IMR-90 (cell line): ENCODE results near the gene SUSD1. TPM values are rescaled to one million over a fixed set of nuclear protein-coding genes. Genes with fewer than 3 reads are reported as not detected.

Experiments used
- ATAC-seq: fragments of 200-7000 bp; cut with Tn5 transposase; 2 replicates; pipeline ENCODE4 v1.9.1; 2020; ENCODE audit warnings: low read depth, mild to moderate bottlenecking, moderate library complexity
- BruUV-seq: library from RNA; stranded (reverse); fragments of 400-500 nt; replicated peaks from 2 replicates; lab custom pipeline; 2021; lab: Mats Ljungman, UMichigan
- CTCF ChIA-PET: fragments of 300-600 bp; formaldehyde crosslinking; extraction: SDS; loops from one replicate; lab custom pipeline; 2021; ENCODE audit warnings: antibody characterized with exemption; lab: Yijun Ruan, JAX
- POLR2A ChIA-PET: fragments of 300-600 bp; sonication (Branson Sonifier 250); formaldehyde crosslinking; loops from one replicate; lab custom pipeline; 2022; ENCODE audit warnings: antibody characterized with exemption; ENCODE audit not compliant: unreplicated experiment; lab: Charles Lee
- DNase-seq: peaks from one replicate; pipeline ENCODE4 v3.0.0; 2013
- H2AFZ ChIP-seq: replicated peaks from 2 replicates; pipeline ENCODE3; 2013; ENCODE audit warnings: low read length, mild to moderate bottlenecking; ENCODE audit not compliant: poor library complexity
- H2AK5ac ChIP-seq: 2 replicates; pipeline ENCODE4 v1.6.1; 2013; ENCODE audit warnings: low read depth, low read length, inconsistent platforms
- H2AK9ac ChIP-seq: replicated peaks from 2 replicates; pipeline ENCODE3; 2013; ENCODE audit warnings: mild to moderate bottlenecking, low read depth, low read length, moderate library complexity; ENCODE audit not compliant: poor library complexity
- H2BK120ac ChIP-seq: 2 replicates; pipeline ENCODE4 v1.6.1; 2013; ENCODE audit warnings: low read depth, low read length, inconsistent platforms
- H2BK15ac ChIP-seq: 3 replicates; pipeline ENCODE4 v1.6.1; 2013; ENCODE audit warnings: low read depth, low read length, inconsistent platforms
- H2BK20ac ChIP-seq: 2 replicates; pipeline ENCODE4 v1.6.1; 2013; ENCODE audit warnings: low read depth, mild to moderate bottlenecking, inconsistent platforms, low read length, moderate library complexity
- H2BK5ac ChIP-seq: 2 replicates; pipeline ENCODE4 v1.6.1; 2013; ENCODE audit warnings: mild to moderate bottlenecking, low read depth, low read length, inconsistent platforms; ENCODE audit not compliant: poor library complexity, severe bottlenecking
- H3K14ac ChIP-seq: replicated peaks from 2 replicates; pipeline ENCODE4 v1.6.1; 2013; ENCODE audit warnings: low read depth, low read length, inconsistent platforms
- H3K18ac ChIP-seq: 2 replicates; pipeline ENCODE4 v1.6.1; 2013; ENCODE audit warnings: low read depth, low read length, control low read depth
- H3K23ac ChIP-seq: 2 replicates; pipeline ENCODE4 v1.6.1; 2013; ENCODE audit warnings: low read depth, low read length, inconsistent platforms
- H3K27ac ChIP-seq: 2 replicates; pipeline ENCODE4 v1.5.1; 2013; ENCODE audit warnings: mild to moderate bottlenecking, control low read depth, low read length; ENCODE audit not compliant: insufficient read depth
- H3K27me3 ChIP-seq: 2 replicates; pipeline ENCODE4 v1.6.1; 2013; ENCODE audit warnings: low read length; ENCODE audit not compliant: control insufficient read depth, insufficient read depth
- H3K36me3 ChIP-seq: 2 replicates; pipeline ENCODE4 v1.6.1; 2013; ENCODE audit warnings: low read length, mixed read lengths; ENCODE audit not compliant: control insufficient read depth, insufficient read depth
- H3K4ac ChIP-seq: 2 replicates; pipeline ENCODE4 v1.6.1; 2013; ENCODE audit warnings: low read depth, low read length, inconsistent platforms
- H3K4me1 ChIP-seq: 2 replicates; pipeline ENCODE4 v1.6.1; 2013; ENCODE audit warnings: low read length, mixed read lengths; ENCODE audit not compliant: control insufficient read depth, insufficient read depth
- H3K4me2 ChIP-seq: 2 replicates; pipeline ENCODE4 v1.6.1; 2013; ENCODE audit warnings: low read depth, mild to moderate bottlenecking, control low read depth, low read length, moderate library complexity
- H3K4me3 ChIP-seq: 2 replicates; pipeline ENCODE4 v1.5.1; 2013; ENCODE audit warnings: low read depth, mild to moderate bottlenecking, control low read depth, low read length, moderate library complexity; ENCODE audit not compliant: insufficient read depth
- H3K56ac ChIP-seq: 2 replicates; pipeline ENCODE4 v1.6.1; 2013; ENCODE audit warnings: low read length, inconsistent platforms; ENCODE audit not compliant: insufficient read depth; ENCODE audit errors: extremely low read depth
- H3K79me1 ChIP-seq, 2 experiments: 2 replicates each; pipeline ENCODE4 v1.6.1; 2013; ENCODE audit warnings: low read length in 2 of 2, inconsistent platforms in 1 of 2, low read depth in 1 of 2
- H3K9ac ChIP-seq: 2 replicates; pipeline ENCODE4 v1.6.1; 2013; ENCODE audit warnings: low read depth, low read length, control low read depth
- H3K9me1 ChIP-seq: 2 replicates; pipeline ENCODE4 v1.6.1; 2013; ENCODE audit warnings: low read length, inconsistent platforms; ENCODE audit not compliant: insufficient read depth
- H3K9me3 ChIP-seq: 2 replicates; pipeline ENCODE4 v1.6.1; 2013; ENCODE audit warnings: low read length; ENCODE audit not compliant: control insufficient read depth, insufficient read depth
- H4K20me1 ChIP-seq: 2 replicates; pipeline ENCODE4 v1.6.1; 2013; ENCODE audit warnings: low read length, inconsistent platforms; ENCODE audit not compliant: insufficient read depth
- H4K5ac ChIP-seq: 2 replicates; pipeline ENCODE4 v1.6.1; 2013; ENCODE audit warnings: mild to moderate bottlenecking, low read depth, low read length, control low read depth
- H4K8ac ChIP-seq, 2 experiments: 2 replicates each; pipeline ENCODE4 v1.6.1; 2013; ENCODE audit warnings: low read depth in 2 of 2, low read length in 2 of 2, control low read depth in 1 of 2, inconsistent platforms in 1 of 2
- H4K91ac ChIP-seq: 2 replicates; pipeline ENCODE4 v1.6.1; 2013; ENCODE audit warnings: low read depth, low read length, inconsistent platforms; ENCODE audit not compliant: insufficient read depth
- CHD1 ChIP-seq: IDR thresholded peaks from 2 replicates; pipeline ENCODE4 v1.6.1; 2012; ENCODE audit warnings: low read depth, low read length, improper control_type of control experiment
- CTCF ChIP-seq: conservative IDR thresholded peaks from 2 replicates; pipeline ENCODE4 v1.5.1; 2012; ENCODE audit warnings: mild to moderate bottlenecking, low read depth, low read length, improper control_type of control experiment
- FOS ChIP-seq: fragments of 150-350 bp; IDR thresholded peaks from 2 replicates; pipeline ENCODE4 v1.6.1; 2016; ENCODE audit warnings: low read depth, low read length
- MAFK ChIP-seq: IDR thresholded peaks from 2 replicates; pipeline ENCODE4 v1.6.1; 2012; ENCODE audit warnings: low read depth, low read length, improper control_type of control experiment
- NFE2L2 ChIP-seq: fragments of 150-350 bp; IDR thresholded peaks from 2 replicates; pipeline ENCODE4 v1.6.1; 2016; ENCODE audit warnings: low read depth, mild to moderate bottlenecking, low read length
- POLR2A ChIP-seq: IDR thresholded peaks from 2 replicates; pipeline ENCODE4 v1.6.1; 2012; ENCODE audit warnings: mild to moderate bottlenecking, low read depth, low read length
- USF2 ChIP-seq: fragments of 150-350 bp; IDR thresholded peaks from 2 replicates; pipeline ENCODE4 v1.6.1; 2017; ENCODE audit warnings: mild to moderate bottlenecking, antibody characterized with exemption, low read length, low read depth
- WGBS, 2 experiments: methylation state at CpG; one replicate each; pipeline versions ENCODE4 v1.1.5 to v1.1.7; 2013; ENCODE audit warnings: missing lambda C conversion rate in 2 of 2; ENCODE audit not compliant: insufficient read length in 1 of 2; ENCODE audit errors: extremely low coverage in 2 of 2; 5-methylcytosine and 5-hydroxymethylcytosine counted together
- dilution Hi-C: fragments of 300-500 bp; cut with HindIII; formaldehyde crosslinking; loops from one replicate; pipeline ENCODE4 v1.14.3; 2018; ENCODE audit warnings: low sequenced_read_pairs; ENCODE audit not compliant: unreplicated experiment
- in situ Hi-C: fragments of 300-500 bp; cut with MboI; formaldehyde crosslinking; loops from 3 replicates; pipeline ENCODE4 v1.14.3; 2019; ENCODE audit warnings: low sequenced_read_pairs, inconsistent platforms, mixed read lengths
- intact Hi-C: fragments of 100-400 bp; cut with micrococcal nuclease; formaldehyde crosslinking; loops from 2 replicates; pipeline ENCODE4 v1.10.0; 2022
- polyA plus RNA-seq, 3 experiments: library from polyadenylated mRNA; depleted of rRNA; stranded (reverse); fragments of >200 nt; gene quantifications; 2 replicates each; pipeline ENCODE4 v1.2.3, GENCODE V29; 2012; ENCODE audit warnings: low replicate concordance in 1 of 3
- total RNA-seq: library from RNA; depleted of rRNA; stranded (reverse); fragments of >200 nt; gene quantifications from 2 replicates; pipeline ENCODE4 v1.2.3, GENCODE V29; 2012

SUSD1 gene
- total and polyA plus RNA-seq, 2 of the 4 experiments (the other 2 are of a cell fraction): 4.0 to 4.7 TPM

GRCh38 chr9:112176524-112176923 lies 1.4 kb upstream of the SUSD1 start:
- no peak overlapping the region for H3K9ac ChIP-seq
- no TSS peak for BruUV-seq
- no peak overlapping the region for H2AK9ac ChIP-seq
- no peak overlapping the region for H2AFZ ChIP-seq
- H3K27ac ChIP-seq: no peak overlapping the region
- ChIA-PET CTCF (no interaction called here), POLR2A (no interaction called here)
- no peak overlapping the region for H3K23ac ChIP-seq
- no peak for ATAC-seq
- no peak overlapping the region for H2BK5ac ChIP-seq
- dilution Hi-C loops (no loop called here), intact Hi-C loops (no loop called here), in situ Hi-C loops (no loop called here)
- no peaks in the 10 kb centered on the region for H4K20me1 ChIP-seq
- no peak for DNase-seq
- H3K18ac ChIP-seq: no peak overlapping the region
- H3K4me3 ChIP-seq: no peak overlapping the region
- no peak overlapping the region for H2BK120ac ChIP-seq
- H3K14ac ChIP-seq: no peak overlapping the region
- H4K91ac ChIP-seq: no peak overlapping the region
- no peaks in the 10 kb centered on the region for H3K9me3 ChIP-seq
- H3K79me1 ChIP-seq: peaks cover 4 to 16% of the 10 kb centered on the region in 2 experiments; a peak in 3 of 4 replicates
- no peak overlapping the region for H4K5ac ChIP-seq
- TF ChIP-seq CTCF (no peak), MAFK (no peak), POLR2A (no peak), CHD1 (no peak), USF2 (no peak), NFE2L2 (no peak), FOS (no peak)
- no peaks in the 10 kb centered on the region for H3K36me3 ChIP-seq
- H3K4me1 ChIP-seq: peaks cover 4% of the 10 kb centered on the region
- H2AK5ac ChIP-seq: no peak overlapping the region
- no peak overlapping the region for H3K4ac ChIP-seq
- no peak overlapping the region for H2BK15ac ChIP-seq
- no peak overlapping the region for H3K56ac ChIP-seq
- no peak overlapping the region for H2BK20ac ChIP-seq
- peaks cover 4% of the 10 kb centered on the region; the same call in 1 of the 2 replicates for H3K27me3 ChIP-seq
- no CpG with 5 or more reads among the region's 5 CpGs for WGBS, 2 experiments
- H3K4me2 ChIP-seq: no peak overlapping the region
- no peak overlapping the region for H4K8ac ChIP-seq
- H3K9me1 ChIP-seq: peaks cover 19% of the 10 kb centered on the region
